CD4-positive, alpha-beta memory T cell (primary cell): ENCODE measurements around the gene SLC15A3. TPM values are rescaled to one million over a fixed set of nuclear protein-coding genes. Genes with fewer than 3 reads are reported as not detected.

Source experiments
- CTCF ChIA-PET: fragments of 350-600 bp; sonication (Branson Sonifier 250); formaldehyde crosslinking; loops from one replicate; lab custom pipeline; 2021; ENCODE audit warnings: inconsistent platforms; ENCODE audit not compliant: partially characterized antibody; lab: Charles Lee
- POLR2A ChIA-PET: fragments of 350-600 bp; sonication (Branson Sonifier 250); formaldehyde crosslinking; loops from one replicate; lab custom pipeline; 2021; ENCODE audit not compliant: partially characterized antibody; lab: Charles Lee
- DNase-seq, 5 donors: peaks; one replicate each; pipeline versions ENCODE4 v3.0.0 to v3.0.0-alpha.2; 2020 to 2022; ENCODE audit warnings: mixed read lengths in 1 of 5
- H3K27ac ChIP-seq: one replicate; pipeline ENCODE4 v1.7.0; 2013; ENCODE audit warnings: low read depth, low read length
- H3K27me3 ChIP-seq: 2 replicates; pipeline ENCODE4 v1.7.0; 2013; ENCODE audit warnings: mild to moderate bottlenecking, low read length, moderate library complexity; ENCODE audit not compliant: insufficient read depth
- H3K36me3 ChIP-seq: 2 replicates; pipeline ENCODE4 v1.7.0; 2013; ENCODE audit warnings: mild to moderate bottlenecking, low read length, moderate library complexity; ENCODE audit not compliant: insufficient read depth
- H3K4me1 ChIP-seq: 2 replicates; pipeline ENCODE4 v1.7.0; 2013; ENCODE audit warnings: mild to moderate bottlenecking, low read length, moderate library complexity; ENCODE audit not compliant: insufficient read depth
- H3K4me3 ChIP-seq, 2 donors: one replicate each; pipeline ENCODE4 v1.7.0; 2013; ENCODE audit warnings: low read length in 2 of 2, mild to moderate bottlenecking in 1 of 2
- H3K9me3 ChIP-seq, 2 donors: one replicate each; pipeline ENCODE4 v1.7.0; 2013; ENCODE audit warnings: low read length in 2 of 2, control low read depth in 1 of 2; ENCODE audit not compliant: control insufficient read depth in 1 of 2
- H3K27ac Mint-ChIP-seq, 7 donors: one replicate each; pipeline ENCODE4 v1.8.0; 2020 to 2021; ENCODE audit warnings: mixed read lengths in 7 of 7, mild to moderate bottlenecking in 6 of 7, inconsistent platforms in 3 of 7, moderate library complexity in 3 of 7
- H3K27me3 Mint-ChIP-seq, 2 donors: one replicate each; pipeline ENCODE4 v1.8.0; 2020 to 2021; ENCODE audit warnings: mixed read lengths in 2 of 2
- H3K36me3 Mint-ChIP-seq, 2 donors: one replicate each; pipeline ENCODE4 v1.8.0; 2020 to 2021; ENCODE audit warnings: mixed read lengths in 2 of 2, inconsistent platforms in 1 of 2, mild to moderate bottlenecking in 1 of 2
- H3K4me1 Mint-ChIP-seq, 4 donors: one replicate each; pipeline ENCODE4 v1.8.0; 2020 to 2021; ENCODE audit warnings: mixed read lengths in 4 of 4, mild to moderate bottlenecking in 1 of 4
- H3K4me3 Mint-ChIP-seq, 8 donors: one replicate each; pipeline ENCODE4 v1.8.0; 2020 to 2021; ENCODE audit warnings: mixed read lengths in 8 of 8, mild to moderate bottlenecking in 7 of 8, moderate library complexity in 6 of 8, inconsistent platforms in 3 of 8
- H3K9me3 Mint-ChIP-seq, 8 donors: one replicate each; pipeline ENCODE4 v1.8.0; 2020 to 2021; ENCODE audit warnings: mixed read lengths in 8 of 8, mild to moderate bottlenecking in 5 of 8, inconsistent platforms in 3 of 8, moderate library complexity in 1 of 8
- intact Hi-C: fragments of 100-400 bp; cut with micrococcal nuclease; formaldehyde crosslinking; loops from one replicate; pipeline ENCODE4 v1.15.1; 2023
- polyA plus RNA-seq, 2 donors: library from polyadenylated mRNA; unstranded; fragments of 300-500 nt; fragmentation: Illumina TruSeq; gene quantifications; one replicate each; pipeline ENCODE4 v1.2.3, GENCODE V29; 2021
- total RNA-seq, 2 experiments: library from RNA; stranded (reverse); gene quantifications; one replicate each; pipeline ENCODE4 v1.2.3, GENCODE V29; 2021

SLC15A3 gene
- total and polyA plus RNA-seq, 4 experiments from 2014 or later, result 0.29 to 5.4 (median 4.6) TPM; not detected in 1

DNA sequence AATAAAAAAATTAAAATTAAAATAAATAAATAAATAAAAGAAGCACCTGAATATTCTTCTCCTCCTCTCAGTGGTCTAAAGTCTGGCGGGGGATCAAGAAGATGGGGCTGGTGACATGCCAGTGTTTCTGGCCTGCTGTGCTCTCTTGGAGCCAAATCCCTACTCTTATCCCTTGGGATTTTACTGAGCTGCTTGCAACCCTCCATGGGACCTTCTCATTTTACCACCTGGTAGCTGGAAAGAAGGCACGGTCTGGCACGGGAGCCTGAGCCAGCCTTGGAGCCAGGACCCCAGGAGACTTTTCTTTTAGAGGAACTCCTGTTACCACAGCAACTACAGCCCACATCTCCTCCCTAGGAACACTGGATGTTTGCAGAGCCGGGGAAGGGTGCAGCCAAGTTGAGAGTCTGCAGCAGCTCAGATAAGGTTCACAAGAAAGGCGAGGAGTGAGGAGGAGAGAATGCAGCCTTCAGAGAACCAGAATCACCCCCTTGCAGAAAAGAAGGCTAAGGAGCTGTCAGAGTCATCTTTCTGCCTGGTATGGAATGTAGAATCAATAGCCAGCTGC is 41.0 kb upstream of the SLC15A3 start:
- no peak overlapping the region for H3K4me3 ChIP-seq
- H3K27ac ChIP-seq, result peak overlapping the region; percentile 51
- H3K36me3 Mint-ChIP-seq, result peaks cover 55 to 73% of the 10 kb centered on the region in 2 donors
- no peaks in the 10 kb centered on the region for H3K27me3 Mint-ChIP-seq
- CTCF ChIA-PET, result interaction anchor here (0.9 to 3.0 kb wide), 4 partner anchors 10 to 50 kb away, joined by 3 to 8 read pairs (median 3); no protein-coding TSS in a partner anchor
- no peaks in the 10 kb centered on the region for H3K9me3 Mint-ChIP-seq
- H3K27me3 ChIP-seq, result no peaks in the 10 kb centered on the region
- DNase-seq, result peak in 1 of 5 donors; percentile 7
- intact Hi-C loops, result no loop called here
- H3K4me1 ChIP-seq, result peaks cover 92% of the 10 kb centered on the region
- POLR2A ChIA-PET, result interaction anchor here (0.9 to 8.5 kb wide), 14 partner anchors 6 to 120 kb away, joined by 3 to 75 read pairs (median 10); partner anchors contain the start of gene TMEM109
- no peaks in the 10 kb centered on the region for H3K9me3 ChIP-seq
- peak overlapping the region; percentile 84 to 96 (median 94) for H3K27ac Mint-ChIP-seq
- H3K36me3 ChIP-seq, result peaks cover 54% of the 10 kb centered on the region
- peak overlapping the region; percentile 34 to 81 (median 78) for H3K4me3 Mint-ChIP-seq
- H3K4me1 Mint-ChIP-seq, result peaks cover 53 to 86% (median 72%) of the 10 kb centered on the region in 4 donors

DNA sequence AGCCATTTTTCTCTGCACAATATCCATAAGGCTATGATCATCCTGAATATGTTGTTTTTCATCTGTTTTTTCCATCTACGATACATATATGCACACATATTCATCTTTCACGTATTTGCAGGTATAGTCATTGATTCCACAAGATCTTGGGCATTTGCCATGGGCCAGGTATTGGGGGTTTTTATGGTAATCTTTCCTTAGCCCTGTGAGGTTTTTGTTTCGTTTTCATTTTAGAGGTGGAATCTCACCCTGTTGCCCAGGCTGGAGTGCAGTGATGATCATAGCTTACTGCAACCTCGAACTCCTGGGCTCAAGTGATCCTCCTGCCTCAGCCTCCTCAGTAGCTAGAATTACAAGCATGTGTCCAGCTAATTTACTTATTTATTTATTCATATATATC is 39.5 kb upstream of the SLC15A3 start:
- no peaks in the 10 kb centered on the region for H3K9me3 Mint-ChIP-seq
- H3K4me3 ChIP-seq, result peak overlapping the region in 1 of 2 donors; percentile 14
- peaks cover 61 to 92% (median 78%) of the 10 kb centered on the region in 4 donors for H3K4me1 Mint-ChIP-seq
- H3K4me3 Mint-ChIP-seq, result peak overlapping the region in 7 of 8 donors; percentile 4 to 75 (median 65)
- H3K36me3 ChIP-seq, result peaks cover 49% of the 10 kb centered on the region
- intact Hi-C loops, result no loop called here
- H3K27me3 ChIP-seq, result no peaks in the 10 kb centered on the region
- peaks cover 98% of the 10 kb centered on the region for H3K4me1 ChIP-seq
- ChIA-PET POLR2A (interaction anchor here (1.1 to 7.3 kb wide), 10 partner anchors 13 to 123 kb away, joined by 3 to 35 read pairs (median 5); partner anchors contain the start of gene CD5), CTCF (interaction anchor here (0.7 to 1.2 kb wide), 3 partner anchors 9 to 51 kb away, joined by 3 to 4 read pairs (median 3); no protein-coding TSS in a partner anchor)
- peak in 2 of 5 donors; percentile 46 to 80 for DNase-seq
- H3K27ac Mint-ChIP-seq, result peak overlapping the region; percentile 32 to 90 (median 88)
- H3K27ac ChIP-seq, result peak overlapping the region; percentile 57
- no peaks in the 10 kb centered on the region for H3K27me3 Mint-ChIP-seq
- H3K9me3 ChIP-seq, result no peaks in the 10 kb centered on the region
- H3K36me3 Mint-ChIP-seq, result peaks cover 51 to 79% of the 10 kb centered on the region in 2 donors

DNA sequence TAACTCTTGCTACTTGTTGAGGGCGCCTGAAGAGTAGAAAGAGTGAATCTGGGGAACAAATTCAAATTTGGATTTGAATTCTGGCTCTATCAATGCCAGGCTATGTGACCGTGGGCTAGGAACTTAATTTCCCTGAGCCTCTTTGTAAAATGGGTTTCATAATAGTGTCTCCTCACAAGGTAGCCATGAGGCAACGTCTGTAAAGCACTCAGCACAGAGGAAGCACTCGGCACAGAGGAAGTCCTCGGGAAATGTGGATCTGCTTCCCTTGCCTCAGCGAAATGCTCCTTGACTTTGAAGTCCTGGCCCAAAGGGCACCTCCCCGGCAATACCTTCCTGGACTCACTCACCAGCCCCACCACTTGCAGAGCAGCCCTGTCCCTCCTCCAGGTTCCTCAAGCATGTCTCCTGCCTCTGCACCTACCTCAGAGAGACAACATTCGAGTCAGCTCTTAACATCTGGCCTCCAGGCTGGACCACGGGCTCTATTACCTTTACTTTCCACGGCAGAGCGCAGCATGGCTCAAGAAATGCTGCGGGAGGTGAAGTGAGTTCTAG is 37.2 kb upstream of the SLC15A3 start:
- intact Hi-C loops, result loop anchor here (5.0 kb wide), 1 partner anchor 123 kb away; no protein-coding TSS in a partner anchor
- CTCF ChIA-PET, result interaction anchor here (1.3 kb wide), 1 partner anchor 53 kb away, joined by 3 read pairs; no protein-coding TSS in a partner anchor
- H3K36me3 Mint-ChIP-seq, result peaks cover 35 to 74% of the 10 kb centered on the region in 2 donors

DNA sequence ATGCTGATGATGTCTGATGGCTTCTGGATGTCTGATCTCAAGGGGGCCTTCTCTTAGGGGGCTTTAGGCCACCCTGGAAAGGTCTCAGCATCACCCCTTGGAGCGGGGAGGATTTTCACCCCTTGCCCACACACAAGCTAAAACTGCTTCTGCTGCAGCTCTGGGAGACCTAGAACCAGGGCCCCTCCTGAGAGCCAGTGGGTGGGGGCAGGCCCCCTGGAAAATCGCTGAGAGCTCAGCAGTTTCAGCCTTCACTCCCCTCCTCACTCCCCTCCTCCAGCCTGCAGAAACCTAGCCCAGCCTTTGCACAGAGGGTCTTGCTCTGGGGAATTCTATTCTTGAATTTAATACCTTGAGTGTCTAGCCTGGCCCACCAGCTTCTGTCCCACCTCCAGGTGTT is 36.7 kb upstream of the SLC15A3 start:
- POLR2A ChIA-PET, result interaction anchor here (1.6 to 6.6 kb wide), 12 partner anchors 8 to 124 kb away, joined by 5 to 157 read pairs (median 48); partner anchors contain the start of gene CD5
- no peak for DNase-seq

More for the DNA sequence above, 37.2 kb upstream of the SLC15A3 start:
- no peaks in the 10 kb centered on the region for H3K9me3 Mint-ChIP-seq
- peak overlapping the region; percentile 58 to 82 (median 72) for H3K4me3 Mint-ChIP-seq
- H3K9me3 ChIP-seq, result no peaks in the 10 kb centered on the region
- POLR2A ChIA-PET, result interaction anchor here (1.6 to 6.6 kb wide), 12 partner anchors 7 to 123 kb away, joined by 5 to 157 read pairs (median 48); partner anchors contain the start of gene CD5
- H3K27ac ChIP-seq, result peak overlapping the region; percentile 92
- peaks cover 27% of the 10 kb centered on the region for H3K36me3 ChIP-seq
- H3K4me1 ChIP-seq, result peaks cover 95% of the 10 kb centered on the region
- DNase-seq, result peak in 1 of 5 donors; percentile 28
- no peak overlapping the region for H3K4me3 ChIP-seq
- H3K4me1 Mint-ChIP-seq, result peaks cover 64 to 91% (median 79%) of the 10 kb centered on the region in 4 donors
- peak overlapping the region; percentile 88 to 100 (median 97) for H3K27ac Mint-ChIP-seq
- H3K27me3 ChIP-seq, result no peaks in the 10 kb centered on the region
- no peaks in the 10 kb centered on the region for H3K27me3 Mint-ChIP-seq

DNA sequence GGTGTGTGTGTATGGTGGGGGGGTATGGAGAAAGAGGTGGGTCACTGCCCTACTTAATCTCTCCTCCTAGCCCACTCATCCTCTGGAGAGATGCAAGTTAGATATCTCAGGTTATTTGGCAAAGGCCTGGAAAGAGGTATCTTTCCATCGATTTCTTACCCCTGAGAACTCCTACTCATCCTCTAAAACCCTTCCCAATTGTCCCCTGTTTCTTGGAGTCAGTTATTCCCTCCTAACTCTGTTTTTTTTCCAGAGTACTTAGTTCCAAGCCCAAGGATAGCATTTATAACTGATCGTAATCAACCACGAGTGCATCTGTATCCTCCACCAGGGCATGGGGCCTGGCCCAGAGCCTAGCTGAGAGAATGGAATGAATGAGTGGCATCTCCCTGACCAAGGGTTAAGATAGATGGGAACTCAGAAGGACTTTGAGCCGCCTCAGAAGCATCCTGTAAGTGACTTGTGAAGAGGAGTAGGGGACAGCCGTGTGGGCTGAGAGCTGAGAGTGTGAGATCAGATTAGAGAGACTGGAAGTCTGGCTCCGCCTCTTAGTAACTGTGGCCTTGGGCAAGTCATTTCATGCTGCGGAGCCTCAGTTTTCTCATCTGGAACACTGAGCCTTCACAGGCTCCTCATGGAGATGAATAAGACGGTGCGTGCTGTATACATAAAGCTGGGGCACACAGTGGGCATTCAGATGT is 35.8 kb upstream of the SLC15A3 start:
- peak overlapping the region; percentile 92 for H3K27ac ChIP-seq
- intact Hi-C loops, result loop anchor here (2.0 to 5.0 kb wide), 3 partner anchors 17 to 125 kb away; no protein-coding TSS in a partner anchor
- no peaks in the 10 kb centered on the region for H3K9me3 Mint-ChIP-seq
- no peaks in the 10 kb centered on the region for H3K27me3 ChIP-seq
- peak overlapping the region; percentile 88 to 100 (median 97) for H3K27ac Mint-ChIP-seq
- DNase-seq, result peak; percentile 52 to 85 (median 59)
- peak overlapping the region; percentile 35 to 42 for H3K4me3 ChIP-seq
- ChIA-PET POLR2A (interaction anchor here (1.1 to 6.6 kb wide), 19 partner anchors 9 to 142 kb away, joined by 3 to 157 read pairs (median 22); partner anchors contain the start of gene CD5), CTCF (interaction anchor here (1.3 to 2.1 kb wide), 4 partner anchors 9 to 141 kb away, joined by 3 to 9 read pairs (median 4); no protein-coding TSS in a partner anchor)
- H3K9me3 ChIP-seq, result no peaks in the 10 kb centered on the region
- H3K36me3 ChIP-seq, result peaks cover 22% of the 10 kb centered on the region
- no peaks in the 10 kb centered on the region for H3K27me3 Mint-ChIP-seq
- H3K4me1 Mint-ChIP-seq, result peaks cover 64 to 91% (median 79%) of the 10 kb centered on the region in 4 donors
- H3K4me3 Mint-ChIP-seq, result peak overlapping the region; percentile 52 to 83 (median 75)
- peaks cover 32 to 75% of the 10 kb centered on the region in 2 donors for H3K36me3 Mint-ChIP-seq
- H3K4me1 ChIP-seq, result peaks cover 95% of the 10 kb centered on the region

More for the DNA sequence above, 36.7 kb upstream of the SLC15A3 start:
- Histone ChIP-seq H3K27ac (peak overlapping the region; percentile 92), H3K36me3 (peaks cover 27% of the 10 kb centered on the region), H3K27me3 (no peaks in the 10 kb centered on the region), H3K4me1 (peaks cover 95% of the 10 kb centered on the region), H3K9me3 (no peaks in the 10 kb centered on the region), H3K4me3 (peak overlapping the region in 1 of 2 donors; percentile 15)
- peak overlapping the region; percentile 88 to 100 (median 97) for H3K27ac Mint-ChIP-seq
- no peaks in the 10 kb centered on the region for H3K27me3 Mint-ChIP-seq
- peaks cover 66 to 91% (median 80%) of the 10 kb centered on the region in 4 donors for H3K4me1 Mint-ChIP-seq
- H3K9me3 Mint-ChIP-seq, result no peaks in the 10 kb centered on the region
- H3K36me3 Mint-ChIP-seq, result peaks cover 36 to 75% of the 10 kb centered on the region in 2 donors
- peak overlapping the region; percentile 58 to 82 (median 72) for H3K4me3 Mint-ChIP-seq
- intact Hi-C loops, result loop anchor here (5.0 kb wide), 1 partner anchor 124 kb away; no protein-coding TSS in a partner anchor
- CTCF ChIA-PET, result interaction anchor here (1.3 to 2.1 kb wide), 2 partner anchors 10 to 54 kb away, joined by 3 to 9 read pairs; no protein-coding TSS in a partner anchor
